ENCODE data around the gene TRAF3. TPM values are rescaled to one million over a fixed set of nuclear protein-coding genes. Genes with fewer than 3 reads are reported as not detected.

The TRAF3 gene
- total RNA-seq, 4 donors from 2014 or later = 5.5 to 14.7 (median 6.9) TPM

DNA sequence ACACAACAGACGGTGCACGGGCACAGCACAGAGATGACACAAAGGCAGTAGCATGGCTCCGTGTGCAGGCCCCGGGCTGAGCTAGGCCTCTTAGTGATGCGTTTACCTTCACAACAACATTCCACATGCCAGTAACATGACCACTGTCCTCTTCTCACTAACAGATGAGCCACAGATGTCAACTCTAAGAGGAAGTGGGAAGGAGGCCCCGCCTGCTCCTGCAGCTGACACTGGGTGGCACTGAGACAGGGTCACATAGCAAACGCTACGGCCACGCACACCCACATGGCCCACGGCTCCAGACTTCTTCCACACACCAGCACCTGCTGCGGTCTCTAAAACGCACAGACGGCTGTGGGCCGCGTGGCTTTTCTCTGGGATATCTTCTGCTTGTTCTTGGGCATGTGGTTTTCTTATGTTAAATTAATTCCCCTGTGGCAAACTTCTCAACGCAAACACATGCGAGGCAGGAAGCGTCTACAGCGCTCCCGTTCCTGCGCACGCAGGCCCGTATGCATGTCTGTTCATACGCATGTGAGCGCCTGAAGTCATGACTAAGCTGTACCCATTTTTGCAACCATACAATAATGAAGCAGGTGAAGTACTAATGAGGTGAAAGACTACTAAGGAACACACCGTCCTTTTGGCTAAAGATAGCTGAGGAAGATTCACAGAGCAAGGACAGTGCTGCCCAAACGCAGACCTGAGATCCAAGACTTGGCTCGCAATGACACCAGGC lies 172.0 kb downstream of the TRAF3 start:
- DNase-seq = peak; percentile 77 to 85

DNA sequence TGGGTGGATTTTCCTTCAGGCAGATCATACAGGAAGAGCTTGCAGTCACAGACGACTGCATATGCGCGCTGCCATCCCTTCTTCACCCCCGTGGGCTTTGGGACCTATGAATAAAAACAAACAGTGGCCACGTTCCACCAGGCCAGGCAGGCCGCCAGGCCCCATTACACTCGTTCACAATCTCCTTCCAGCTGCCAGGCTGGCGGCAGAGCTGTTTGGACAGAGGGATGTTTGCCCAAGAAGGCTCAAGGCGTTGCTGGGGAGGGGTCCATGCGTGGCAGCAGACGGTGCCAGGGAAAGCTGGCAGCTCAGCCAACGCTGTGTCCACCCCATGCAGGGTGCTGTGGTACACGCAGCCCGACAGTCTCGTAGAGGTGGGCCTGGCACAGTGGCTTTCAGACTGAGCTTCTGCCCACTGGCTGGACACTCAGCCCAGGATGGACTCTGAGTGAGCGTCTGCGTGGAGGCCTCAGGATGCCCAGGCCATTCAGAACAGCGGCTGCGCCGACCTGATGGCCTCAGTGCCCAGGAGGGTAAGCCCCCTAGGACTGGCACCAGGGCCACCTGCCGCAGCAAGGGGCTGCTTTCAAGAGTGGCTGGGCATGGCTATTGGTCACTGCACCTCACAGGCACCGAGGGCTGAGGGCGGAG lies 172.7 kb downstream of the TRAF3 start:
- no peaks in the 10 kb centered on the region for H3K9me3 ChIP-seq
- ATAC-seq = peak; percentile 41 to 68
- peak overlapping the region in 3 of 4 donors; percentile 8 to 17 (median 15) for H3K4me3 ChIP-seq
- intact Hi-C loops (cut with DNase I; ENCODE audit: low total_unique reads) (no loop called here), in situ Hi-C loops (cut with MboI; ENCODE audit: low sequenced_read_pairs in 4 of 4) (no loop called here)
- peaks cover 17 to 21% of the 10 kb centered on the region in 2 donors for H3K4me1 ChIP-seq
- no peaks in the 10 kb centered on the region for H3K27me3 ChIP-seq
- H3K27ac ChIP-seq = peak overlapping the region; percentile 87 to 93 (median 90)
- TF ChIP-seq, protein P1, sequence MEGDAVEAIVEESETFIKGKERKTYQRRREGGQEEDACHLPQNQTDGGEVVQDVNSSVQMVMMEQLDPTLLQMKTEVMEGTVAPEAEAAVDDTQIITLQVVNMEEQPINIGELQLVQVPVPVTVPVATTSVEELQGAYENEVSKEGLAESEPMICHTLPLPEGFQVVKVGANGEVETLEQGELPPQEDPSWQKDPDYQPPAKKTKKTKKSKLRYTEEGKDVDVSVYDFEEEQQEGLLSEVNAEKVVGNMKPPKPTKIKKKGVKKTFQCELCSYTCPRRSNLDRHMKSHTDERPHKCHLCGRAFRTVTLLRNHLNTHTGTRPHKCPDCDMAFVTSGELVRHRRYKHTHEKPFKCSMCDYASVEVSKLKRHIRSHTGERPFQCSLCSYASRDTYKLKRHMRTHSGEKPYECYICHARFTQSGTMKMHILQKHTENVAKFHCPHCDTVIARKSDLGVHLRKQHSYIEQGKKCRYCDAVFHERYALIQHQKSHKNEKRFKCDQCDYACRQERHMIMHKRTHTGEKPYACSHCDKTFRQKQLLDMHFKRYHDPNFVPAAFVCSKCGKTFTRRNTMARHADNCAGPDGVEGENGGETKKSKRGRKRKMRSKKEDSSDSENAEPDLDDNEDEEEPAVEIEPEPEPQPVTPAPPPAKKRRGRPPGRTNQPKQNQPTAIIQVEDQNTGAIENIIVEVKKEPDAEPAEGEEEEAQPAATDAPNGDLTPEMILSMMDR (IDR thresholded peaks at IDR 0.05 in 4 of 5, conservative IDR thresholded peaks at IDR 0.05 in 1 of 5) = no peak
- TF ChIP-seq POLR2A (IDR thresholded peaks at IDR 0.05) = no peak
- peak in 1 of 2 donors; percentile 68 for DNase-seq
- H3K36me3 ChIP-seq = peaks cover 5 to 72% of the 10 kb centered on the region in 2 donors

More for the DNA sequence above, 172.0 kb downstream of the TRAF3 start:
- Histone ChIP-seq H3K27ac (peak overlapping the region; percentile 87 to 93 (median 90)), H3K4me3 (peak overlapping the region in 3 of 4 donors; percentile 8 to 17 (median 15)), H3K36me3 (peaks cover 5 to 72% of the 10 kb centered on the region in 2 donors), H3K27me3 (no peaks in the 10 kb centered on the region), H3K9me3 (no peaks in the 10 kb centered on the region), H3K4me1 (peaks cover 17 to 21% of the 10 kb centered on the region in 2 donors)
- peak; percentile 89 to 90 for ATAC-seq
- TF ChIP-seq, protein P1 (IDR thresholded peaks at IDR 0.05 in 4 of 5, conservative IDR thresholded peaks at IDR 0.05 in 1 of 5) = no peak
- peak in 1 of 2 donors; percentile 16 for TF ChIP-seq POLR2A (IDR thresholded peaks at IDR 0.05)
- in situ Hi-C loops (cut with MboI; ENCODE audit: low sequenced_read_pairs in 4 of 4) (no loop called here), intact Hi-C loops (cut with DNase I; ENCODE audit: low total_unique reads) (no loop called here)

DNA sequence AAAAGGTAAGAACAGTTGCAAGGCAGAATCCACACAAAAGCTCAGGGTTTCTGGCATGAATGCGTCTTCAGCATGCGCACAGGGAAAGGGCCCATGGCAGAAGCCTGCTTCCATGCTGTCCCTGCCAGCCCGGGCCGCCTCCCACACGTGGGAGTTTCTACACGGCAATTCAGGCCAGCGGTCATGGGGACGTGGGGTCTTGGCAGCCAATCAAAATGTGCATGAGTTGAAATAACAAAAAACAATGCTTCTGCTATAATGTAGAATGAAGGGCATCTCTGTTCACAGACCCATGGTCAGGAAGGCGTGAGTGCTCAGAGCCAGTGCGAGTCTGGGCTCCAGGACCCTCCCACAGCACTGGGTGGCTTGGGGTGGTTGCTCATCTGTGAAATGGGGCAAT lies 173.8 kb downstream of the TRAF3 start:
- intact Hi-C loops (cut with DNase I; ENCODE audit: low total_unique reads) = no loop called here
- no peak for ATAC-seq
- TF ChIP-seq, protein P1 (IDR thresholded peaks at IDR 0.05 in 4 of 5, conservative IDR thresholded peaks at IDR 0.05 in 1 of 5) = no peak
- no peak for TF ChIP-seq POLR2A (IDR thresholded peaks at IDR 0.05)
- Histone ChIP-seq H3K9me3 (no peaks in the 10 kb centered on the region), H3K27ac (peak overlapping the region; percentile 87 to 93 (median 90)), H3K27me3 (no peaks in the 10 kb centered on the region), H3K4me1 (peaks cover 17 to 21% of the 10 kb centered on the region in 2 donors), H3K4me3 (no peak overlapping the region), H3K36me3 (peaks cover 0 to 72% of the 10 kb centered on the region in 2 donors)
- DNase-seq = no peak
- in situ Hi-C loops (cut with MboI; ENCODE audit: low sequenced_read_pairs in 4 of 4) = no loop called here

DNA sequence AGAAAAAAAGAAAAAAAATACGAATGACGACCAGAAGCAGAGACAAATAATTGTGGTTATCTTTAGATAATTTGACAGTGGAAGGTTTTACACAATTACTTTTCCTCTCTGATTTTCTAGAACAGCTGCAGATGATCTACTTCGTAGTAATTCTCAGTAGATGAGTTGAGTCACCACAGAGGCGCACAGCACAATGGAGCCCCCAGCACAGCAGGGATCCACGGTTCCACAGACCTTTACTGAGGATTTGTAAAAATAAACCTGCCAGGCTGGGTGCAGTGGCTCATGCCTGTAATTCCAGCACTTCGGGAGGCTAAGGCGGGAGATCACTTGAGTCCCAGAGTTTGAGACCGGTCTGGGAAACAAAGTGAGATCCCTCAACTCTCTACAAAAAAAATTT lies 174.6 kb downstream of the TRAF3 start:
- in situ Hi-C loops (cut with MboI; ENCODE audit: low sequenced_read_pairs in 4 of 4) = no loop called here
- intact Hi-C loops (cut with DNase I; ENCODE audit: low total_unique reads) = no loop called here
- H3K4me1 ChIP-seq = peaks cover 17 to 21% of the 10 kb centered on the region in 2 donors
- H3K27ac ChIP-seq = peak overlapping the region in 2 of 4 donors; percentile 89 to 91
- H3K9me3 ChIP-seq = no peaks in the 10 kb centered on the region
- no peak for ATAC-seq
- TF ChIP-seq, protein P1 (IDR thresholded peaks at IDR 0.05 in 4 of 5, conservative IDR thresholded peaks at IDR 0.05 in 1 of 5) = no peak
- TF ChIP-seq POLR2A (IDR thresholded peaks at IDR 0.05) = no peak
- no peaks in the 10 kb centered on the region for H3K27me3 ChIP-seq
- DNase-seq = no peak
- peaks cover 0 to 71% of the 10 kb centered on the region in 2 donors for H3K36me3 ChIP-seq
- H3K4me3 ChIP-seq = no peak overlapping the region
